Measurements from ENCODE around the gene NMRK2. TPM values are rescaled to one million over a fixed set of nuclear protein-coding genes. Genes with fewer than 3 reads are reported as not detected.

The NMRK2 gene
- polyA plus RNA-seq, 1 of the 3 experiments (the other 2 are of a cell fraction), result not detected

DNA sequence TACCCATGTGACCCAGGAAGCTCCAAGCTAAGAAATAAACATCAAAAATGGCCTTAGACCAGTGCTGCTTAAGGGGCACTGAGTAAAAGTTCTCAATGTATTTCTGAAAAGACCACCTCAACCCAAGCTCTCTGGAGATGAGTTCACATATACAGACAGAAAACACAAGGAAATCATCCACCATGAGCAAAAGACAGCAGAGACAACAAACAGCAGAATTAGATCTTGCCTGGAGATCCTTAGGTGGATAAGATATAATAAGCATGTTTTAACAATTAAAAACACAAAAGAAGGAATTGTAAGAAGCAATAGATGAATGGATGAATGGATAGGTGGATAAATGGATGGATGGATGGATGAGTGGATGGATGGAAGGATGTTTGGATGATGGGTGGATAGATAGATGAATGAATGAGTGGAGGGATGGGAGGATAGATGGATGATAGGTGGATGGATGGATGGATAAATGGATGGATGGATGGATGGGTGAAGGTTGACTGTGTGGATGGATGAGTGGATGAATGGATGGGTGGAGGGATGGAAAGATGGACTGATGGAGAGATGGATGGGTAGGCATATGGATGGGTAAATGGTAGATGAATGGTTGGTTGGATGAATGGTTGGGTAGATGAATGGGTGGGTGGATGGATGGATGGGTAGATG, 9.6 kb upstream of the NMRK2 start:
- no peak overlapping the region for H2AFZ ChIP-seq (ENCODE audit: low read depth)
- H3K9ac ChIP-seq, result no peak overlapping the region
- no peaks in the 10 kb centered on the region for H3K36me3 ChIP-seq (replicated peaks in 1 of 2; ENCODE audit: control insufficient read depth in 1 of 2, insufficient read depth in 2 of 2, low read length in 1 of 2)
- ChIA-PET POLR2A (no interaction called here), CTCF (no interaction called here)
- no peak overlapping the region for H3K4me2 ChIP-seq
- H3K27ac ChIP-seq (ENCODE audit: low read depth in 2 of 2, low read length in 1 of 2), result no peak overlapping the region
- no peaks in the 10 kb centered on the region for H3K9me2 ChIP-seq
- H4K20me1 ChIP-seq (ENCODE audit: insufficient read depth), result no peaks in the 10 kb centered on the region
- no peak for TF ChIP-seq TAF1 (IDR thresholded peaks at IDR 0.05; ENCODE audit: borderline replicate concordance, low read depth, low read length)
- TF ChIP-seq FOSL2 (IDR thresholded peaks at IDR 0.05; ENCODE audit: borderline replicate concordance, low read depth), result no peak
- no peak for TF ChIP-seq RCOR1 (IDR thresholded peaks at IDR 0.05; ENCODE audit: low read length)
- no peak for TF ChIP-seq NRF1 (IDR thresholded peaks at IDR 0.05; ENCODE audit: low read depth, low read length)
- TF ChIP-seq SMC3 (IDR thresholded peaks at IDR 0.05; ENCODE audit: low read depth, low read length), result no peak
- no peak for TF ChIP-seq USF1 (IDR thresholded peaks at IDR 0.05; ENCODE audit: borderline replicate concordance, low read depth)
- TF ChIP-seq TCF12 (IDR thresholded peaks at IDR 0.05), result no peak
- no peak for TF ChIP-seq FOXM1 (IDR thresholded peaks at IDR 0.05; ENCODE audit: low read depth)
- no peak for TF ChIP-seq YY1 (IDR thresholded peaks at IDR 0.05; ENCODE audit: low read depth)
- no peaks in the 10 kb centered on the region for H3F3A ChIP-seq (replicated peaks; ENCODE audit: insufficient read depth)
- H3K4me1 ChIP-seq (ENCODE audit: control insufficient read depth in 1 of 2, insufficient read depth in 2 of 2, low read depth in 1 of 2, low read length in 1 of 2), result no peaks in the 10 kb centered on the region
- no peaks in the 10 kb centered on the region for H3K79me2 ChIP-seq (ENCODE audit: insufficient read depth)
- no peaks in the 10 kb centered on the region for H3K9me3 ChIP-seq
- H3K4me3 ChIP-seq (ENCODE audit: low read depth in 2 of 2, low read length in 1 of 2), result no peak overlapping the region
- H3K27me3 ChIP-seq (ENCODE audit: insufficient read depth), result no peaks in the 10 kb centered on the region
- DNase-seq, result no peak

DNA sequence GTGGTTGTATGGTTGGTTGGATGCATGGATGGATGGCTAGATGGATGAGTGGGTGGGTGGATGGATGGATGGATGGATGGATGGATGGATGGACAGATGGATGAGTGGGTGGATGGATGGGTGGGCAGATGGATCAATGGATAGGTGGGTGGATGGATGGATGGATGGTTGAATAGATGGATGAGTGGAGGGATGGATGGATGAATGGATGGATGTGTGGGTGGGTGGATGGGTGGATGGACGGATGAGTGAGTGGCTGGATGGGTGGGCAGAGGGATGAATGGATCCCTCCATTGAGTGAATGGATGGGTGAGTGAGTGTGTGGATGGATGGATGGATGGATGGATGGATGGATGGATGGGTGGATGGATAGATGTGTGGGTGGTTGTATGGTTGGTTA, 9.0 kb upstream of the NMRK2 start:
- Histone ChIP-seq H3K4me2 (no peak overlapping the region), H3K4me3 (ENCODE audit: low read depth in 2 of 2, low read length in 1 of 2) (no peak overlapping the region), H4K20me1 (ENCODE audit: insufficient read depth) (no peaks in the 10 kb centered on the region), H3K36me3 (replicated peaks in 1 of 2; ENCODE audit: control insufficient read depth in 1 of 2, insufficient read depth in 2 of 2, low read length in 1 of 2) (no peaks in the 10 kb centered on the region), H3K9me2 (no peaks in the 10 kb centered on the region), H2AFZ (ENCODE audit: low read depth) (no peak overlapping the region), H3K4me1 (ENCODE audit: control insufficient read depth in 1 of 2, insufficient read depth in 2 of 2, low read depth in 1 of 2, low read length in 1 of 2) (no peaks in the 10 kb centered on the region), H3F3A (replicated peaks; ENCODE audit: insufficient read depth) (no peaks in the 10 kb centered on the region), H3K27me3 (ENCODE audit: insufficient read depth) (no peaks in the 10 kb centered on the region), H3K79me2 (ENCODE audit: insufficient read depth) (no peaks in the 10 kb centered on the region), H3K9ac (no peak overlapping the region), H3K27ac (ENCODE audit: low read depth in 2 of 2, low read length in 1 of 2) (no peak overlapping the region), H3K9me3 (no peaks in the 10 kb centered on the region)
- CTCF ChIA-PET, result no interaction called here
- POLR2A ChIA-PET, result no interaction called here
- no peak for DNase-seq
- WGBS (ENCODE audit: low lambda C conversion rate), result 37% methylated on average over 1 of the region's 1 CpG
- TF ChIP-seq, protein P1, sequence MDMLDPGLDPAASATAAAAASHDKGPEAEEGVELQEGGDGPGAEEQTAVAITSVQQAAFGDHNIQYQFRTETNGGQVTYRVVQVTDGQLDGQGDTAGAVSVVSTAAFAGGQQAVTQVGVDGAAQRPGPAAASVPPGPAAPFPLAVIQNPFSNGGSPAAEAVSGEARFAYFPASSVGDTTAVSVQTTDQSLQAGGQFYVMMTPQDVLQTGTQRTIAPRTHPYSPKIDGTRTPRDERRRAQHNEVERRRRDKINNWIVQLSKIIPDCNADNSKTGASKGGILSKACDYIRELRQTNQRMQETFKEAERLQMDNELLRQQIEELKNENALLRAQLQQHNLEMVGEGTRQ (IDR thresholded peaks at IDR 0.05; ENCODE audit: borderline replicate concordance, low read depth, low read length), result no peak
- TF ChIP-seq FOXJ3 (CRISPR knock-in tag; IDR thresholded peaks at IDR 0.05) (no peak), FOXM1 (IDR thresholded peaks at IDR 0.05; ENCODE audit: low read depth) (no peak), IRF3 (IDR thresholded peaks at IDR 0.05; ENCODE audit: low read depth, low read length) (no peak), EP300 (IDR thresholded peaks at IDR 0.05; ENCODE audit: borderline replicate concordance in 1 of 2, low read depth in 1 of 2, low read length in 1 of 2) (no peak), CHD2 (IDR thresholded peaks at IDR 0.05; ENCODE audit: low read length, partially characterized antibody) (no peak), NFIC (IDR thresholded peaks at IDR 0.05; ENCODE audit: borderline replicate concordance) (no peak), MEF2A (IDR thresholded peaks at IDR 0.05; ENCODE audit: borderline replicate concordance, low read depth) (no peak)
- TF ChIP-seq, protein P2, sequence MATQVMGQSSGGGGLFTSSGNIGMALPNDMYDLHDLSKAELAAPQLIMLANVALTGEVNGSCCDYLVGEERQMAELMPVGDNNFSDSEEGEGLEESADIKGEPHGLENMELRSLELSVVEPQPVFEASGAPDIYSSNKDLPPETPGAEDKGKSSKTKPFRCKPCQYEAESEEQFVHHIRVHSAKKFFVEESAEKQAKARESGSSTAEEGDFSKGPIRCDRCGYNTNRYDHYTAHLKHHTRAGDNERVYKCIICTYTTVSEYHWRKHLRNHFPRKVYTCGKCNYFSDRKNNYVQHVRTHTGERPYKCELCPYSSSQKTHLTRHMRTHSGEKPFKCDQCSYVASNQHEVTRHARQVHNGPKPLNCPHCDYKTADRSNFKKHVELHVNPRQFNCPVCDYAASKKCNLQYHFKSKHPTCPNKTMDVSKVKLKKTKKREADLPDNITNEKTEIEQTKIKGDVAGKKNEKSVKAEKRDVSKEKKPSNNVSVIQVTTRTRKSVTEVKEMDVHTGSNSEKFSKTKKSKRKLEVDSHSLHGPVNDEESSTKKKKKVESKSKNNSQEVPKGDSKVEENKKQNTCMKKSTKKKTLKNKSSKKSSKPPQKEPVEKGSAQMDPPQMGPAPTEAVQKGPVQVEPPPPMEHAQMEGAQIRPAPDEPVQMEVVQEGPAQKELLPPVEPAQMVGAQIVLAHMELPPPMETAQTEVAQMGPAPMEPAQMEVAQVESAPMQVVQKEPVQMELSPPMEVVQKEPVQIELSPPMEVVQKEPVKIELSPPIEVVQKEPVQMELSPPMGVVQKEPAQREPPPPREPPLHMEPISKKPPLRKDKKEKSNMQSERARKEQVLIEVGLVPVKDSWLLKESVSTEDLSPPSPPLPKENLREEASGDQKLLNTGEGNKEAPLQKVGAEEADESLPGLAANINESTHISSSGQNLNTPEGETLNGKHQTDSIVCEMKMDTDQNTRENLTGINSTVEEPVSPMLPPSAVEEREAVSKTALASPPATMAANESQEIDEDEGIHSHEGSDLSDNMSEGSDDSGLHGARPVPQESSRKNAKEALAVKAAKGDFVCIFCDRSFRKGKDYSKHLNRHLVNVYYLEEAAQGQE (IDR thresholded peaks at IDR 0.05; ENCODE audit: low read depth, low read length), result no peak
- TF ChIP-seq, protein P3, sequence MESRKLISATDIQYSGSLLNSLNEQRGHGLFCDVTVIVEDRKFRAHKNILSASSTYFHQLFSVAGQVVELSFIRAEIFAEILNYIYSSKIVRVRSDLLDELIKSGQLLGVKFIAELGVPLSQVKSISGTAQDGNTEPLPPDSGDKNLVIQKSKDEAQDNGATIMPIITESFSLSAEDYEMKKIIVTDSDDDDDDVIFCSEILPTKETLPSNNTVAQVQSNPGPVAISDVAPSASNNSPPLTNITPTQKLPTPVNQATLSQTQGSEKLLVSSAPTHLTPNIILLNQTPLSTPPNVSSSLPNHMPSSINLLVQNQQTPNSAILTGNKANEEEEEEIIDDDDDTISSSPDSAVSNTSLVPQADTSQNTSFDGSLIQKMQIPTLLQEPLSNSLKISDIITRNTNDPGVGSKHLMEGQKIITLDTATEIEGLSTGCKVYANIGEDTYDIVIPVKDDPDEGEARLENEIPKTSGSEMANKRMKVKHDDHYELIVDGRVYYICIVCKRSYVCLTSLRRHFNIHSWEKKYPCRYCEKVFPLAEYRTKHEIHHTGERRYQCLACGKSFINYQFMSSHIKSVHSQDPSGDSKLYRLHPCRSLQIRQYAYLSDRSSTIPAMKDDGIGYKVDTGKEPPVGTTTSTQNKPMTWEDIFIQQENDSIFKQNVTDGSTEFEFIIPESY (IDR thresholded peaks at IDR 0.05; ENCODE audit: borderline replicate concordance, low read depth), result no peak
- TF ChIP-seq, protein P4, sequence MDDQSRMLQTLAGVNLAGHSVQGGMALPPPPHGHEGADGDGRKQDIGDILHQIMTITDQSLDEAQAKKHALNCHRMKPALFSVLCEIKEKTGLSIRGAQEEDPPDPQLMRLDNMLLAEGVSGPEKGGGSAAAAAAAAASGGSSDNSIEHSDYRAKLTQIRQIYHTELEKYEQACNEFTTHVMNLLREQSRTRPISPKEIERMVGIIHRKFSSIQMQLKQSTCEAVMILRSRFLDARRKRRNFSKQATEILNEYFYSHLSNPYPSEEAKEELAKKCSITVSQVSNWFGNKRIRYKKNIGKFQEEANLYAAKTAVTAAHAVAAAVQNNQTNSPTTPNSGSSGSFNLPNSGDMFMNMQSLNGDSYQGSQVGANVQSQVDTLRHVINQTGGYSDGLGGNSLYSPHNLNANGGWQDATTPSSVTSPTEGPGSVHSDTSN (IDR thresholded peaks at IDR 0.05), result no peak

Data from SK-N-SH (cell line).